Hippocampal formation (tissue), 2 donors: Measurements from ENCODE around the gene ZNRD2.
"Not testable (repeated sequence)": the region's sequence is repeated elsewhere in the genome, so short reads cannot be mapped to it uniquely, and the experiment has no call there.

Source experiments
- DNase-seq, 2 donors: peaks; one replicate each; lab custom pipeline; 2025; lab: John Stamatoyannopoulos, UW

ZNRD2 gene

GRCh38 chr11:65555693-65556231, 14.5 kb upstream of the ZNRD2 start:
- DNase-seq: no peak

- no peak for DNase-seq
Measured at GRCh38 chr11:65556470-65557279, 13.6 kb upstream of the ZNRD2 start.

GRCh38 chr11:65557280-65558001, 12.8 kb upstream of the ZNRD2 start:
- DNase-seq: no peak

- DNase-seq: peak; percentile 80 to 89
Measured at GRCh38 chr11:65558002-65558929, 12.0 kb upstream of the ZNRD2 start, which contains the start of gene LTBP3. Gene LTBP3 (minus strand): TSS chr11:65558359. CDS start chr11:65557959, 400 bp downstream.

- peak; percentile 36 to 71 for DNase-seq
Measured at GRCh38 chr11:65558930-65559509, 11.3 kb upstream of the ZNRD2 start.

DNA sequence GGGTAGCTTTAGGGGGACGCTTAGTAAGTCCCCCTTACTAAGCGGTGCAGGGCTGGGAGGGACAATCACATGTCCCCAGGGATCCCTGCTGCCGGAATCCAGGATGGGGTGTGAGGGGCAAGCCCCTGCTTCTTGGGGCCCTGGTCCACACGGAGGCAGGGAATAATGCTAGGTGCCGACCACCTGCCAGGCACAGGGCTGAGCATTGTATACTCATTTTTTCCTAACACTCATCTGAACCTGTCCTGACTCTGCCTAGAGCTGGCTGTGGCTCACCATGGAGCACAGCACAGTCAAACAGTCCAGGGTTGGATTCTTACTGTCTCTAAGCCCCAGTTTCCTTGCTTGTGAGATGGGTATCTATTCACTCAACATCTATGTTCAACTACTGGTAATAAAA, 10.7 kb upstream of the ZNRD2 start:
- DNase-seq: no peak

DNA sequence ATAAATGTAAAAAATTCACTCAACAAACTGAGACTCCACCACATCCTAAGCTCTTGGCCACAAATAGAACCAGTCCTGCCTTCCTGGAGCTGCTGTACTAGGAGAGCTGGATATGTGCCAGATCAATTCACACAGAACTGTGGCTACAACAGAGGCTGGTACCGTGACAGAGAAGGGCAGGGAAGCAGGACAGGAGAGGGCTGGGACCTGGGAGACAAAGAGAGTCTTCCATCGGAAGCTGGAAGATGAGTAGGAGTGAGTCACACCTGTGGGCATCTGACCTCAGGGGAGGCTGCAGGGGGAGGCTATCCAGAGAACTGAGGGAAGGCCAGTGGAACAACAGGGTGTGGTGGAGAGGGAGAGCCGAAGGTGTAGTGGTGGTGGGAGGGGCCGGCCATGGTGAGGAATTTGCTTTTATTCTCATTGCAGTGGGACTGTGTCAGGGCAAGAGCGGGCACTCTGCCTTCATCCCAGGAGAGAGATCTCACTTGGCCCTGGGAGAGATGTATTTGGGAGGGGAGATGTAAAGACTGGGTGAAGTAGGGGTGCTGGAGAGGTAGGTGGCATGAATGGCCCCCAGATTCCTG, 10.2 kb upstream of the ZNRD2 start:
- peak in 1 of 2 donors; percentile 8 for DNase-seq

DNA sequence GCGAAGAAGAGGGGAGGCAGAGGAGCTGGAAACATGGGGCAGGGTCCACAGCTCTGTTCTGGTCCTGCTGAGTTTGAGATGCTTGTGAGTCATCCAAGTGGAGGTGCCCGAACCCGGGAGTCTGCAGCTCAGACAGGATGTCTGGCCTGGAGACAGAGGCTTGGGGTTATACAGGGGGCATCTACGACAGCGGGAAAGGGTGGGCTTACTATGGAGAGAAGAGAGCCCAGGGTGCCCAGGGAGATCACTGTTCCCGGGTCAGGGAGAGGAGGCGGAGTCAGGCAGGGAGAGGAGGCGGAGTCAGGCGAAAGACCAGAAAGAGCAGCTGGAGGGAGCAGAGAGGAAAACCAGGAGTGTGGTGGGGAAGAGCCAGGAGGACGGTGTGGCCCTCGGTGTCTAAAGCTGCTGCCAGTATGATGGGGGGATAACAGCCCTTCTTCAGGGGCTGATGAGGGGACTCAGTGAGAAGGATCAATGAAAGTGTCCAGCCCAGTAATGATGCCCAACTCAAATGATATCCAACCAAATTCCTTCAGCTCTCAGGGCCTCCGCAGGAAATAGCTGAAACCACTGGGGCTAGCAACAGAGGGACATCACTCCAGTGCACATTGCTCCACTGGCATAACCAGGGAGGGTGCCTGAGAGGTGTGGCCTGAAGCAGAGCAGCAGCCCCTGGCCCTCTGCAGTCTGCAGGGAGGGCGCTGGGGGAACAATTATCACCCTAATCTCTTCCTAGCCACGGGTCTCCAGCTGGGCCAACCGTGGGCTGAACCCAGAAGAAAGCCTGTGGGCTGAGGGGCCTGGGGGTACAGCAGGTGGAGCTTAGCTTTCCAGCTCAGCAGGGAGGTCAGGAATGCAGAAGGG, 9.5 kb upstream of the ZNRD2 start:
- DNase-seq: peak; percentile 29 to 48

DNA sequence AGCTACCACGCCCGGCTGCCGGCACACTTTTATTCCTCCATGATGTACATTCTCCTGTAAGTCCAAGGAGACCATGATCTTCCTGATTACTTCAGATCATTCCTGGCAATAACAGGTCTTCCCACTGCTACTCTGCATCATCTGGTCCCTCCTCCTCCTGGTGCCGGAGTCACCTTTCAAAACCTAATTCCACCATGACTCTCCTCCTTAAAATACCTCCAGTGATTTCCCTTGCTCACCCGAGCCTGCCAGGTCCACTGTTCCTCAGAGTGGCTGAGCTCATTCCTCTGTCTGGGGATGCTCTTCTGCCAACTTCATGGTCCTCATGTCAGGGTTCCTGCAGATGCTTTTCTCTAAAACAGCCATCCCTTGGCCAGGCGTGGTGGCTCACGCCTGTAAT, 8.3 kb upstream of the ZNRD2 start:
- no peak for DNase-seq

DNA sequence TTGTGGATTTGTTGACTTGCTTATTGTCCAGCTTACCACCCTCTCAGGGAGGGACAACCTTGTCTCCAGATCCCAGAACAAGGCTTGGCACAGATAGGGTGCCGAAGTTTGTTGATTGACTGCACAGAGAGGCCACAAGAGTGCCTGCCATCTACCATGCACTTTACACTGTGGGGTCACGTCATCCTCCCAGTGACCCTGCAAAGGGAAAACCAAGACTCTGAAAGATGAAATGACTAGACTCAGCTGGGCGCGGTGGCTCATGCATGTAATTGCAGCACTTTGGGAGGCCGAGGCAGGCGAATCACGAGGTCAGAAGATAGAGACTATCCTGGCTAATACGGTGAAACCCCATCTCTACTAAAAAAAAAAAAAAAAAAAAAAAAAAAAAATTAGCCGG, 7.5 kb upstream of the ZNRD2 start:
- no peak for DNase-seq

DNA sequence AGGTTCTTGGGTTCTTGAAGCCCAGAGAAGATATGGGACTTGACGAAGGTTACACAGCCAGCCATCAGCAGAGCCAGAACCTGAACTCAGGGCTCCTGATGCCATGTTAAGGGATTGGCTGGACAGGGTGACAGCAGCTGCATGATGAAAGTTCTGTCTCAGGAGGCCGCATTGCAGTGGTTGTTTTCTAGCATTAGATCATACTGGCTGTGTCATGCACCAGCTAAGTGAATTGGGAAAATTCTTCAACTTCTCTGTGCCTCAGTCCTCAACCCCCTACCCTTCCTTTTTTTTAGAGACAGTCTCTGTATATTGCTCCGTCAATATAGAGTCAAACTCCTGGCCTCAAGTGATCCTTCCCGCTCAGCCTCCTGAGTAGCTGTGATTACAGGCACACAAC, 6.7 kb upstream of the ZNRD2 start:
- no peak for DNase-seq

- DNase-seq: not testable (repeated sequence)
Measured at GRCh38 chr11:65564879-65565559, 5.3 kb upstream of the ZNRD2 start.

GRCh38 chr11:65565624-65566453, 4.4 kb upstream of the ZNRD2 start:
- DNase-seq: no peak

- no peak for DNase-seq
Measured at GRCh38 chr11:65569164-65569972, 909 bp upstream of the ZNRD2 start.

DNA sequence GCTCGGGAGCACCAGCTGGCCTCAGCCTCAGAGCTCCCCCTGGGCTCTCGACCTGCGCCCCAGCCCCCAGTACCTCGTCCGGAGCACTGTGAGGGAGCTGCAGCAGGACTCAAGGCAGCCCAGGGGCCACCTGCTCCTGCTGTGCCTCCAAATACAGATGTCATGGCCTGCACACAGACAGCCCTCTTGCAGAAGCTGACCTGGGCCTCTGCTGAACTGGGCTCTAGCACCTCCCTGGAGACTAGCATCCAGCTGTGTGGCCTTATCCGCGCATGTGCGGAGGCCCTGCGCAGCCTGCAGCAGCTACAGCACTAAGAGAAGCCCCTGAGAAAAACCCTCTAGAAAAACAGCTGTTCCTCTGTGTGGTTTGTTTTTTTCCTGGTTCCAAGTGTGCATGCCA, 1.1 kb downstream of the ZNRD2 start:
- no peak for DNase-seq

- no peak for DNase-seq
Measured at GRCh38 chr11:65571940-65572339, 1.7 kb downstream of the ZNRD2 start.

DNA sequence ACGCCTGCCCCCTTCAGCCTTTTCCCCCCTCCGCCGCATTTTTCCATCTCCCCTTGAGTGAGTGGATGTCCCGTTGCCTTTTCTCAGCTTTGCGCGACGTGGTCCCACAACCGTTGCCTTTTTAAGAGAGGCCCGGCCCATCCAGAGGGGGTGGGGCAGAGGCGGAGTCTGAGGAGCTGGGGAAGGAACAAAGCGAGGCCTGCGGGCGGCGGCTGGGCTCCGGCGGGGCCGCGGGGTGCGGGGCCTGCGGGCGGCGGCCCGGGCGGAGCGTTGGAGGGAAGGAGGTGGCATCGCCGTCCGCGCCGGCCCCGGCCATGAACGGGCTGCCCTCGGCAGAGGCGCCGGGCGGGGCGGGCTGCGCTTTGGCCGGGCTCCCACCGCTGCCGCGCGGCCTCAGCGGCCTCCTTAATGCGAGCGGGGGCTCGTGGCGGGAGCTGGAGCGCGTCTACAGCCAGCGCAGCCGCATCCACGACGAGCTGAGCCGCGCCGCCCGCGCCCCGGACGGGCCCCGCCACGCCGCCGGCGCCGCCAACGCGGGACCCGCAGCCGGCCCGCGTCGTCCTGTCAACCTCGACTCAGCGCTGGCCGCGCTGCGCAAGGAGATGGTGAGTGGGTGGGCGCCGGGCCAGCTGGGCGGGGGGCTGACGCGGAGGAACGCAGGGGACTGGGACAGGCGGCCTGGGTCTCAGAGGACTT, 2.2 kb downstream of the ZNRD2 start, which contains the start of gene FAM89B:
TSS of gene FAM89B (plus strand) at position 183 of the 696 bp plus-strand sequence. CDS start at position 315, 132 bp downstream.
- DNase-seq: peak; percentile 81 to 83
